Left ventricle myocardium inferior (tissue), 1 donor: ENCODE measurements around the gene SFXN5. TPM values are rescaled to one million over a fixed set of nuclear protein-coding genes. Genes with fewer than 3 reads are reported as not detected.

Experiments
- DNase-seq: peaks from one replicate; pipeline ENCODE4 v3.0.0-alpha.2; 2020
- H3K27ac ChIP-seq: fragments of 200-600 bp; replicated peaks from 2 replicates; pipeline ENCODE4 v1.8.0; 2021
- H3K27me3 ChIP-seq: fragments of 200-600 bp; 2 replicates; pipeline ENCODE4 v1.8.0; 2021; ENCODE audit warnings: low read depth
- H3K36me3 ChIP-seq: fragments of 200-600 bp; 2 replicates; pipeline ENCODE4 v1.8.0; 2021
- H3K4me1 ChIP-seq: fragments of 200-600 bp; 2 replicates; pipeline ENCODE4 v1.8.0; 2021
- H3K4me3 ChIP-seq: fragments of 200-600 bp; 2 replicates; pipeline ENCODE4 v1.8.0; 2021; ENCODE audit warnings: mild to moderate bottlenecking, moderate library complexity
- H3K9me3 ChIP-seq: fragments of 200-600 bp; replicated peaks from 2 replicates; pipeline ENCODE4 v1.8.0; 2021
- intact Hi-C: fragments of 100-400 bp; cut with micrococcal nuclease; formaldehyde crosslinking; loops from one replicate; pipeline ENCODE4 v1.11.0; 2022
- total RNA-seq: library from RNA; stranded (reverse); fragmentation: NEBNext Ultra II Directional; extraction: Animal tissue kit (Norgen Biotek cat#: 25700); gene quantifications from one replicate; pipeline ENCODE4 v1.2.1, GENCODE V29; 2021
- TF ChIP-seq, protein P1 (sequence below): fragments of 200-600 bp; IDR thresholded peaks from 2 replicates; pipeline ENCODE4 v1.8.0; 2021; ENCODE audit warnings: antibody characterized with exemption, mild to moderate bottlenecking, borderline replicate concordance
- donor health status: DM: no; HTN: yes; CAD: no; lungs with severe emphysema.

The SFXN5 gene
- total RNA-seq, 1 donor from 2014 or later = 9.9 TPM

DNA sequence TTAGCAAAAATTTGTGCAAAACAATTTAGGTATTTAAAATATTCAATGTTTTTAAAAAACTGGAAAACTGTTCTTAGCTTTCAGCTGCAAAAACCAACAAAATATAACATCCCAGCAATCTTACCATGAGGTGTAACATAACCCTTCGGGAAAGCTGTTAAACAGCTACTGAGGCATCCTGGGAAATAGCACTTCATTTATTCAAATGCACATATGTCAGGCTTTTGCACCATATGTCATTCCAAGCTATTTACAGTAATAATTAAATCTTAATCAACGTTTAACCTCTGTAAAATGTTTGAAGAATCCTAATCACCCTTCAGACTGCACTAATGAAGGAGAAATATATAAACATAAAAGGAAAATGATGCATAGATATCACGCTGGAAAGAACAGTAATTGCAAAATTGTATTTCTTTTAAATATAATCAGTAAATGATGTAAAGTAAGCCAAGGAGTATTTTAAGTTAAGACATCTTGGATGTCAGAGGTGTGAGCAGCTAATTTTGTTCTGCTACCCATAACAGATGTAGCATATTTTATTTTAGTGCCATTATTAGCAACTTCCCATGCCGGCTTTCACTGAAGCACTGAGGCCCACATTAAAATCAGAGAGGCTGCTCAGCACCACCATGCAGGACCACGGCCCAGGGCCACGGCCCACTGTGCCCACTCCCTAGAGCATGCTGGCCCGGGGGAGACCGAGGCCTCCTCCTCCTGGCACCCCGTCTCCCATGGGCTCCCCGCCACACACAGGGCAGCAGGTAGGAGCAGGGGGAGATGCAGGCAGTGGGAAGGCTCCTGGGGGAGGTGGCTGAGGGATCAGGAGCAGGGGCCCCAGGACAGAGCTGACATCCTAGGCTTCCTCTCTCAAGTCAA lies 123.3 kb downstream of the SFXN5 start:
- no peak for DNase-seq
- H3K36me3 ChIP-seq = peaks cover 16% of the 10 kb centered on the region
- no peak overlapping the region for H3K27ac ChIP-seq
- intact Hi-C loops = no loop called here
- H3K4me1 ChIP-seq = no peaks in the 10 kb centered on the region
- TF ChIP-seq, protein P1, sequence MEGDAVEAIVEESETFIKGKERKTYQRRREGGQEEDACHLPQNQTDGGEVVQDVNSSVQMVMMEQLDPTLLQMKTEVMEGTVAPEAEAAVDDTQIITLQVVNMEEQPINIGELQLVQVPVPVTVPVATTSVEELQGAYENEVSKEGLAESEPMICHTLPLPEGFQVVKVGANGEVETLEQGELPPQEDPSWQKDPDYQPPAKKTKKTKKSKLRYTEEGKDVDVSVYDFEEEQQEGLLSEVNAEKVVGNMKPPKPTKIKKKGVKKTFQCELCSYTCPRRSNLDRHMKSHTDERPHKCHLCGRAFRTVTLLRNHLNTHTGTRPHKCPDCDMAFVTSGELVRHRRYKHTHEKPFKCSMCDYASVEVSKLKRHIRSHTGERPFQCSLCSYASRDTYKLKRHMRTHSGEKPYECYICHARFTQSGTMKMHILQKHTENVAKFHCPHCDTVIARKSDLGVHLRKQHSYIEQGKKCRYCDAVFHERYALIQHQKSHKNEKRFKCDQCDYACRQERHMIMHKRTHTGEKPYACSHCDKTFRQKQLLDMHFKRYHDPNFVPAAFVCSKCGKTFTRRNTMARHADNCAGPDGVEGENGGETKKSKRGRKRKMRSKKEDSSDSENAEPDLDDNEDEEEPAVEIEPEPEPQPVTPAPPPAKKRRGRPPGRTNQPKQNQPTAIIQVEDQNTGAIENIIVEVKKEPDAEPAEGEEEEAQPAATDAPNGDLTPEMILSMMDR = no peak
- no peaks in the 10 kb centered on the region for H3K27me3 ChIP-seq
- no peaks in the 10 kb centered on the region for H3K9me3 ChIP-seq
- H3K4me3 ChIP-seq = no peak overlapping the region

DNA sequence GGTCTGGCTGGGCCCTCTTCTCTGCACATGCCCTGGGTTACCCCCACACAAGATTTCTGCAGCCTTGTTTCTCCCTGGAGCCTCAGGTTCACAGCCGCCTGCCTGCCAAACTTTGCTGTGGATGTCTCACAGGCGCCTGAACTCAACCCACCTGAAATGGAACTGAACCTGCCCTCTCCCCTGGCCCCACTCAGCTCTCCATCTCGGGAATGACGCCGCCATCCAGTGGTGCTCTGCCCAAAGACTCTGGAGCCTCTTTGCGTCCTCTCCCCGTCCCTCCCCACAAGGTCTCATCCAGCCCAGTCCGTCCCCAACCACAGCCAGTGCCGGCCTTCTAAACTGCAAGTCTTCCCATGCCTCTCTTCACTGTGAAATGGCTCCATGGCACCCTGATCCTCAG lies 125.0 kb downstream of the SFXN5 start:
- Histone ChIP-seq H3K4me3 (no peak overlapping the region), H3K27me3 (no peaks in the 10 kb centered on the region), H3K4me1 (no peaks in the 10 kb centered on the region), H3K9me3 (no peaks in the 10 kb centered on the region), H3K36me3 (peaks cover 16% of the 10 kb centered on the region), H3K27ac (no peak overlapping the region)
- DNase-seq = no peak
- TF ChIP-seq, protein P1 = no peak
- intact Hi-C loops = no loop called here

DNA sequence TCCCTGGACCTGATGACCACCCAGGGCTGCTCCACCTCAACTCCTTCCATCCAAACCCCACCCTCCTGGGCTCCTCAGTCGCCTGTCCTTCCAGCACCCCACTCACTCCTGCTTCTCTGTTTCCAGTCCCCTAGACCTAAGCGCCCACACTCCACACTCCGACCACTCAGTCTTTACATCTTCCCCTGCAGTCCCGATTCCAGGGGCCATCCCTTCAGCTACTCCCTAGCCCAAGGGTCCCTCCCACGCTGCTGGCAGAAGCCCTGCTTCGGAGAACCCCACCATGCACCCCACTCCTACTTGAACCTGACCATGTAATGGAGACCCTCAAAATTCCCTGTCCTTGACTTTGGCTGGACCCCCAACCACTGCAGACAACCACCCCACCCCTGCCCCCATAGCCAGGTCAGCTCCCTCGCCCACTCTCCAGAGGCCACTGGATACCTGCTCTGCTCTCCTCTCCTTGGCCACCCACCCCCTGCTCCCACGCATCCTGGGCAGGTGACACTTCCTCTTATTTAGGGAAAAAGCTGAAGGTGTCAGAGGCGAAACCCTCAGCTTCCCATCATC lies 126.0 kb downstream of the SFXN5 start:
- intact Hi-C loops = no loop called here
- H3K27me3 ChIP-seq = no peaks in the 10 kb centered on the region

DNA sequence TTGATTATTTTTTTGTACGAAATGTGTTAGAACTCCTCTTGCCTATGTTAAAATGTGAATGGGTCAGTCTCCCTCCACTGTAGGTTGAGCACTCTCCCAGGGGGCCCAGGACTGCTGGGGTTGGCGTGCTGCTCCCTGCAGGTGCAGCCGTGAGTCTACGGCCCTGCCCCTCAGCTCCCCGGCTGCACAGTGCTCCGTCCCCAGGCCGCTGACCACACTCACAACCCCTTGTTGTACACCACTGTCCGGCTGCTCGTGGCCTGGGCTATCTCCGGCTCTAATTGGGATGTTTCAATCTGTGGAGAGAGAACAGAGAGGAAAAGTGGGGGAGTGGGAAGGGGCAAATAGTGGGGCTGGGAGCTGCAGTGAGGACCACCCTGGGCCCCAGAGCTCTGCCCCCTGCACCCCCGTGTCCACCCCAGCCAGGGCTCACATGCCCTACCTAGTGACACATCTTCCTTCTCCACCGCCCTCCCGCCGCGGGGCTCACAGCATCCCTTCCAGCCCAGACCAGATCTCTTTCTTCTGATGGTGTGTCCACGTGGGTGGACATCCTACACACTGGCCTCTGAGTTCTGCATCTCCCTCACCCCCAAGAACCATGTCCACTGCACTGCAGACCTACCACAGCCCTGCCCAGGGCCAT lies 126.6 kb downstream of the SFXN5 start:
- Histone ChIP-seq H3K27ac (no peak overlapping the region), H3K4me1 (no peaks in the 10 kb centered on the region), H3K27me3 (no peaks in the 10 kb centered on the region), H3K36me3 (peaks cover 16% of the 10 kb centered on the region), H3K9me3 (no peaks in the 10 kb centered on the region), H3K4me3 (no peak overlapping the region)
- TF ChIP-seq, protein P1 = no peak
- no peak for DNase-seq
- intact Hi-C loops = no loop called here

More for the DNA sequence above, 126.0 kb downstream of the SFXN5 start:
- Histone ChIP-seq H3K9me3 (no peaks in the 10 kb centered on the region), H3K4me3 (no peak overlapping the region), H3K4me1 (no peaks in the 10 kb centered on the region), H3K27ac (no peak overlapping the region), H3K36me3 (peaks cover 16% of the 10 kb centered on the region)
- TF ChIP-seq, protein P1 = no peak
- DNase-seq = no peak

DNA sequence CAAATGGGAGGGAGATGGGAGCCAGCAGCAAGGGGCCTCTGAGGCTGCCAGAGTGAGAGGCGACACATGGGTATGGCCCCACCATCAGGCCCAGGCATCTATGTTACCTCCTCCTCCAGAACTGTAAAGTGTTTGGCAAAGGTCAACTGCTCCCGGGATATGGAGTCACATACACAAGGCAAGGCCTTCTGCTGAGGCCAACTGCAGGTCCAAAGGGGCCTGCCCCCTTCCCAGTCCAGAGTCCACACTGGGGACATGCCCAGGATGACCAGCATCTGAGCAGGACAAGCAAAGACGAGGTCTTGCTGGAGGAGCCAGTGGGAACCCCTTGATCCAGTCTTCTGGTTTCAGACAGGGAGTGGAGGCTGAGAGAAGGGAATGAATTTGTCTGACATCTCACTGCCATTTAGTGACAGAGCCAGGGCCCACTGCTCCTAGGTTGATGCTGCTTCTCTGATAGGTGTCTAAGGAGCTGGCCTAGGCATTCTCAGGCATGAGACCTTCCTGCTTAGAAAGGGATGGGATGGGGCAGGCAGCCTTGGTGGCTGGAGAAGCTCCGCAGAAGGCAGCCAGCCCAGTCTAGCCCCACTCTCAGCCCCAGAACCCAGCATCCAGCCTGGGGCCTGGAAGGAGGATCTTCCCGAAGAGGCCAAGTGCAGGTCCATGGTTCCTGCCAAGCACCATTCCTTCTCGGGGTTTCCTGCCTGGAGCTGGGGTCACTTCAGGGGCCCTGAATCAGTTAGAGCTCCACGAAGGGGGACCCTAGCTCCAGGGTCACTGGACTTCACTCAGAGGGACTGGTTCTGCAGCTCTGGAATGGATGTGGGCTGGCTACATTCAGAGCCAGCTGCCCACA lies 127.7 kb downstream of the SFXN5 start:
- H3K27ac ChIP-seq = no peak overlapping the region
- intact Hi-C loops = no loop called here
- no peak for DNase-seq
- no peaks in the 10 kb centered on the region for H3K4me1 ChIP-seq
- H3K4me3 ChIP-seq = no peak overlapping the region
- TF ChIP-seq, protein P1 = no peak
- H3K36me3 ChIP-seq = peaks cover 16% of the 10 kb centered on the region
- H3K27me3 ChIP-seq = no peaks in the 10 kb centered on the region
- no peaks in the 10 kb centered on the region for H3K9me3 ChIP-seq
